HEK293 (cell line): ENCODE measurements around the gene TCERG1L.

Experiments used
- CTCF ChIA-PET: fragments of 350-600 bp; formaldehyde crosslinking; extraction: SDS; loops from one replicate; lab custom pipeline; 2021; ENCODE audit warnings: antibody characterized with exemption; lab: Yijun Ruan, JAX
- POLR2A ChIA-PET: fragments of 300-600 bp; formaldehyde crosslinking; extraction: SDS; loops from one replicate; lab custom pipeline; 2020; ENCODE audit warnings: antibody characterized with exemption, inconsistent platforms; lab: Yijun Ruan, JAX
- H3K27ac ChIP-seq: fragments of 200-500 bp; sonication (Bioruptor generic); 2 replicates; pipeline ENCODE4 v1.5.1; 2014; ENCODE audit warnings: low read depth, low read length, control low read depth, inconsistent platforms; ENCODE audit errors: extremely low read depth
- H3K36me3 ChIP-seq, 2 experiments: fragments of 200-500 bp in 1 of 2; sonication (Bioruptor generic) in 1 of 2; 1 replicate in 1 of 2; 2 replicates in 1 of 2; pipeline ENCODE4 v1.5.1; 2014 to 2017; ENCODE audit warnings: inconsistent platforms in 2 of 2, low read length in 2 of 2; ENCODE audit not compliant: control insufficient read depth in 2 of 2, insufficient read depth in 1 of 2
- H3K4me1 ChIP-seq: fragments of 200-500 bp; sonication (Bioruptor generic); 2 replicates; pipeline ENCODE4 v1.5.1; 2014; ENCODE audit warnings: mild to moderate bottlenecking, low read length, inconsistent platforms; ENCODE audit not compliant: control insufficient read depth, insufficient read depth
- H3K4me3 ChIP-seq: 2 replicates; pipeline ENCODE4 v1.5.1; 2011; ENCODE audit warnings: low read depth, mild to moderate bottlenecking, control low read depth, low read length, moderate library complexity
- H3K9me3 ChIP-seq: fragments of 200-500 bp; sonication (Bioruptor generic); 2 replicates; pipeline ENCODE4 v1.5.1; 2014; ENCODE audit warnings: low read depth, low read length, inconsistent platforms; ENCODE audit not compliant: control insufficient read depth, insufficient read depth
- GLI4 ChIP-seq: fragments of 450-650 bp; formaldehyde crosslinking; IDR thresholded peaks from 2 replicates; pipeline ENCODE4 v1.5.1; 2016; ENCODE audit warnings: missing biosample characterization, missing genetic modification characterization
- MEIS1 ChIP-seq: sonication (generic); formaldehyde crosslinking; IDR thresholded peaks from 2 replicates; pipeline ENCODE4 v1.8.1; 2022; ENCODE audit warnings: missing genetic modification reagents, mild to moderate bottlenecking, borderline replicate concordance
- PBX3 ChIP-seq: sonication (generic); formaldehyde crosslinking; IDR thresholded peaks from 2 replicates; pipeline ENCODE4 v1.8.1; 2022; ENCODE audit warnings: mild to moderate bottlenecking, moderate library complexity, missing genetic modification reagents
- RBAK ChIP-seq: fragments of 450-650 bp; formaldehyde crosslinking; IDR thresholded peaks from 2 replicates; pipeline ENCODE4 v1.5.1; 2016; ENCODE audit warnings: missing biosample characterization, missing genetic modification characterization
- REPIN1 ChIP-seq: fragments of 450-650 bp; formaldehyde crosslinking; IDR thresholded peaks from 2 replicates; pipeline ENCODE4 v1.5.1; 2017; ENCODE audit warnings: missing biosample characterization, missing genetic modification characterization, low read depth
- ZBTB6 ChIP-seq: fragments of 450-650 bp; formaldehyde crosslinking; IDR thresholded peaks from 2 replicates; pipeline ENCODE4 v1.5.1; 2017; ENCODE audit warnings: missing biosample characterization, missing genetic modification characterization
- ZFP3 ChIP-seq: fragments of 450-650 bp; formaldehyde crosslinking; IDR thresholded peaks from 2 replicates; pipeline ENCODE4 v1.5.1; 2016; ENCODE audit warnings: low read depth, missing biosample characterization, missing genetic modification characterization
- ZFP41 ChIP-seq: fragments of 450-650 bp; formaldehyde crosslinking; IDR thresholded peaks from 2 replicates; pipeline ENCODE4 v1.5.1; 2016; ENCODE audit warnings: missing biosample characterization, missing genetic modification characterization, borderline replicate concordance
- ZNF157 ChIP-seq: fragments of 450-650 bp; formaldehyde crosslinking; IDR thresholded peaks from 2 replicates; pipeline ENCODE4 v1.5.1; 2016; ENCODE audit warnings: missing biosample characterization, missing genetic modification characterization
- ZNF184 ChIP-seq: fragments of 450-650 bp; IDR thresholded peaks from 2 replicates; pipeline ENCODE4 v1.5.1; 2018; ENCODE audit warnings: missing biosample characterization, mild to moderate bottlenecking, missing genetic modification characterization
- ZNF19 ChIP-seq: fragments of 450-650 bp; formaldehyde crosslinking; IDR thresholded peaks from 2 replicates; pipeline ENCODE4; 2016; ENCODE audit warnings: missing biosample characterization, missing genetic modification characterization, low read depth
- ZNF280D ChIP-seq: fragments of 450-650 bp; formaldehyde crosslinking; IDR thresholded peaks from 2 replicates; pipeline ENCODE4 v1.5.1; 2016; ENCODE audit warnings: missing biosample characterization, missing genetic modification characterization
- ZNF426 ChIP-seq: fragments of 450-650 bp; formaldehyde crosslinking; IDR thresholded peaks from 2 replicates; pipeline ENCODE4 v1.5.1; 2017; ENCODE audit warnings: missing biosample characterization, missing genetic modification characterization, mild to moderate bottlenecking, inconsistent platforms, moderate library complexity
- ZNF449 ChIP-seq: fragments of 450-650 bp; formaldehyde crosslinking; IDR thresholded peaks from 2 replicates; pipeline ENCODE4 v1.5.1; 2017; ENCODE audit warnings: missing biosample characterization, mild to moderate bottlenecking, missing genetic modification characterization, moderate library complexity
- ZNF518A ChIP-seq: fragments of 450-650 bp; formaldehyde crosslinking; conservative IDR thresholded peaks from 2 replicates; pipeline ENCODE4 v1.5.1; 2016; ENCODE audit warnings: low read depth, missing biosample characterization, missing genetic modification characterization
- ZNF529 ChIP-seq: fragments of 450-650 bp; formaldehyde crosslinking; IDR thresholded peaks from 2 replicates; pipeline ENCODE4 v1.5.1; 2017; ENCODE audit warnings: missing genetic modification characterization, missing biosample characterization; ENCODE audit not compliant: insufficient replicate concordance
- ZNF530 ChIP-seq: fragments of 450-650 bp; formaldehyde crosslinking; IDR thresholded peaks from 2 replicates; pipeline ENCODE4 v1.5.1; 2016; ENCODE audit warnings: low read depth, missing biosample characterization, missing genetic modification characterization
- ZNF585B ChIP-seq: fragments of 450-650 bp; formaldehyde crosslinking; IDR thresholded peaks from 2 replicates; pipeline ENCODE4 v1.5.1; 2016; ENCODE audit warnings: missing biosample characterization, missing genetic modification characterization
- ZNF837 ChIP-seq: fragments of 450-650 bp; formaldehyde crosslinking; IDR thresholded peaks from 2 replicates; pipeline ENCODE4 v1.5.1; 2016; ENCODE audit warnings: missing biosample characterization, missing genetic modification characterization

Gene TCERG1L

GRCh38 chr10:131266936-131267813, 44.3 kb downstream of the TCERG1L start:
- CTCF ChIA-PET, result no interaction called here
- POLR2A ChIA-PET, result no interaction called here
- Histone ChIP-seq H3K4me3 (no peak overlapping the region), H3K27ac (no peak overlapping the region), H3K36me3 (no peaks in the 10 kb centered on the region), H3K9me3 (no peaks in the 10 kb centered on the region), H3K4me1 (no peaks in the 10 kb centered on the region)
- TF ChIP-seq ZFP41 (tag by site-specific recombination) (no peak), ZNF585B (tag by site-specific recombination) (no peak), ZNF426 (tag by site-specific recombination) (no peak), ZNF529 (tag by site-specific recombination) (no peak), ZNF157 (tag by site-specific recombination) (no peak)

- H3K4me1 ChIP-seq, result no peaks in the 10 kb centered on the region
- ChIA-PET POLR2A (no interaction called here), CTCF (no interaction called here)
- no peak overlapping the region for H3K4me3 ChIP-seq
- H3K36me3 ChIP-seq, result no peaks in the 10 kb centered on the region
- TF ChIP-seq ZNF19 (tag by site-specific recombination), result no peak
- no peak for TF ChIP-seq GLI4 (tag by site-specific recombination)
- no peak for TF ChIP-seq ZBTB6 (tag by site-specific recombination)
- no peak for TF ChIP-seq ZNF449 (tag by site-specific recombination)
- no peak for TF ChIP-seq ZFP3 (tag by site-specific recombination)
- no peak for TF ChIP-seq ZNF280D (tag by site-specific recombination)
- TF ChIP-seq RBAK (tag by site-specific recombination), result no peak
- TF ChIP-seq MEIS1 (CRISPR knock-in tag), result no peak
- no peak for TF ChIP-seq ZNF837 (tag by site-specific recombination)
- no peak for TF ChIP-seq ZNF530 (tag by site-specific recombination)
- no peak for TF ChIP-seq PBX3
- TF ChIP-seq ZNF184, result no peak
- no peak for TF ChIP-seq REPIN1 (tag by site-specific recombination)
- TF ChIP-seq ZNF518A, result no peak
- H3K27ac ChIP-seq, result no peak overlapping the region
- H3K9me3 ChIP-seq, result no peaks in the 10 kb centered on the region
Observed at GRCh38 chr10:131264110-131264788, 47.3 kb downstream of the TCERG1L start.
